HG03064 (cell line): ENCODE data around the gene ACOT8.
"Not testable (repeated sequence)": the region's sequence is repeated elsewhere in the genome, so short reads cannot be mapped to it uniquely, and the experiment has no call there.

Experiments
- ATAC-seq: cut with Tn5 transposase; IDR thresholded peaks from one replicate; pipeline ENCODE4 v1.9.1; 2021; ENCODE audit warnings: low read depth; ENCODE audit not compliant: unreplicated experiment

The ACOT8 gene

GRCh38 chr20:45857114-45857881 is at the start of gene ACOT8, which contains the start of gene ZSWIM3:
Gene ACOT8, minus strand, starts transcription at chr20:45857392. Its CDS starts 77 bp downstream, at chr20:45857315.
Gene ZSWIM3, plus strand, starts transcription at chr20:45857614. Its CDS starts 212 bp downstream, at chr20:45857826.
- ATAC-seq, result peak; percentile 84

- no peak for ATAC-seq
Measured at GRCh38 chr20:45905505-45906079, 48.4 kb upstream of the ACOT8 start.

GRCh38 chr20:45904583-45905504 is 47.7 kb upstream of the ACOT8 start:
- no peak for ATAC-seq

- ATAC-seq, result no peak
Measured at GRCh38 chr20:45902199-45902701, 45.1 kb upstream of the ACOT8 start.

GRCh38 chr20:45901332-45901731 is 44.1 kb upstream of the ACOT8 start:
- not testable (repeated sequence) for ATAC-seq

- no peak for ATAC-seq
Measured at GRCh38 chr20:45899046-45899835, 42.0 kb upstream of the ACOT8 start.

- ATAC-seq, result no peak
Measured at GRCh38 chr20:45898285-45898684, 41.1 kb upstream of the ACOT8 start.

GRCh38 chr20:45897692-45898091 is 40.5 kb upstream of the ACOT8 start:
- no peak for ATAC-seq

GRCh38 chr20:45897289-45897688 is 40.1 kb upstream of the ACOT8 start:
- ATAC-seq, result no peak

GRCh38 chr20:45896641-45897161 is 39.5 kb upstream of the ACOT8 start:
- no peak for ATAC-seq

- no peak for ATAC-seq
Measured at GRCh38 chr20:45894797-45895196, 37.6 kb upstream of the ACOT8 start.

GRCh38 chr20:45893831-45894230 is 36.6 kb upstream of the ACOT8 start:
- ATAC-seq, result no peak

- ATAC-seq, result no peak
Measured at GRCh38 chr20:45892828-45893500, 35.8 kb upstream of the ACOT8 start.

GRCh38 chr20:45892049-45892825 is 35.0 kb upstream of the ACOT8 start:
- no peak for ATAC-seq

GRCh38 chr20:45890985-45891983 is 34.1 kb upstream of the ACOT8 start, which contains the start of the genes CTSA and NEURL2:
Gene CTSA, plus strand, starts transcription at chr20:45891335. Its CDS starts 234 bp downstream, at chr20:45891569.
Gene NEURL2, minus strand, starts transcription at chr20:45891208. Its CDS starts 217 bp downstream, at chr20:45890991.
- peak; percentile 71 for ATAC-seq

GRCh38 chr20:45890077-45890984 is 33.1 kb upstream of the ACOT8 start:
- ATAC-seq, result peak; percentile 19
